HG03196 (cell line): ENCODE measurements around the gene LIFR.
"Not testable (repeated sequence)": the region's sequence is repeated elsewhere in the genome, so short reads cannot be mapped to it uniquely, and the experiment has no call there.

Source experiments
- ATAC-seq: cut with Tn5 transposase; IDR thresholded peaks from one replicate; pipeline ENCODE4 v1.9.1; 2021; ENCODE audit not compliant: unreplicated experiment

Gene LIFR, protein sequence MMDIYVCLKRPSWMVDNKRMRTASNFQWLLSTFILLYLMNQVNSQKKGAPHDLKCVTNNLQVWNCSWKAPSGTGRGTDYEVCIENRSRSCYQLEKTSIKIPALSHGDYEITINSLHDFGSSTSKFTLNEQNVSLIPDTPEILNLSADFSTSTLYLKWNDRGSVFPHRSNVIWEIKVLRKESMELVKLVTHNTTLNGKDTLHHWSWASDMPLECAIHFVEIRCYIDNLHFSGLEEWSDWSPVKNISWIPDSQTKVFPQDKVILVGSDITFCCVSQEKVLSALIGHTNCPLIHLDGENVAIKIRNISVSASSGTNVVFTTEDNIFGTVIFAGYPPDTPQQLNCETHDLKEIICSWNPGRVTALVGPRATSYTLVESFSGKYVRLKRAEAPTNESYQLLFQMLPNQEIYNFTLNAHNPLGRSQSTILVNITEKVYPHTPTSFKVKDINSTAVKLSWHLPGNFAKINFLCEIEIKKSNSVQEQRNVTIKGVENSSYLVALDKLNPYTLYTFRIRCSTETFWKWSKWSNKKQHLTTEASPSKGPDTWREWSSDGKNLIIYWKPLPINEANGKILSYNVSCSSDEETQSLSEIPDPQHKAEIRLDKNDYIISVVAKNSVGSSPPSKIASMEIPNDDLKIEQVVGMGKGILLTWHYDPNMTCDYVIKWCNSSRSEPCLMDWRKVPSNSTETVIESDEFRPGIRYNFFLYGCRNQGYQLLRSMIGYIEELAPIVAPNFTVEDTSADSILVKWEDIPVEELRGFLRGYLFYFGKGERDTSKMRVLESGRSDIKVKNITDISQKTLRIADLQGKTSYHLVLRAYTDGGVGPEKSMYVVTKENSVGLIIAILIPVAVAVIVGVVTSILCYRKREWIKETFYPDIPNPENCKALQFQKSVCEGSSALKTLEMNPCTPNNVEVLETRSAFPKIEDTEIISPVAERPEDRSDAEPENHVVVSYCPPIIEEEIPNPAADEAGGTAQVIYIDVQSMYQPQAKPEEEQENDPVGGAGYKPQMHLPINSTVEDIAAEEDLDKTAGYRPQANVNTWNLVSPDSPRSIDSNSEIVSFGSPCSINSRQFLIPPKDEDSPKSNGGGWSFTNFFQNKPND

DNA sequence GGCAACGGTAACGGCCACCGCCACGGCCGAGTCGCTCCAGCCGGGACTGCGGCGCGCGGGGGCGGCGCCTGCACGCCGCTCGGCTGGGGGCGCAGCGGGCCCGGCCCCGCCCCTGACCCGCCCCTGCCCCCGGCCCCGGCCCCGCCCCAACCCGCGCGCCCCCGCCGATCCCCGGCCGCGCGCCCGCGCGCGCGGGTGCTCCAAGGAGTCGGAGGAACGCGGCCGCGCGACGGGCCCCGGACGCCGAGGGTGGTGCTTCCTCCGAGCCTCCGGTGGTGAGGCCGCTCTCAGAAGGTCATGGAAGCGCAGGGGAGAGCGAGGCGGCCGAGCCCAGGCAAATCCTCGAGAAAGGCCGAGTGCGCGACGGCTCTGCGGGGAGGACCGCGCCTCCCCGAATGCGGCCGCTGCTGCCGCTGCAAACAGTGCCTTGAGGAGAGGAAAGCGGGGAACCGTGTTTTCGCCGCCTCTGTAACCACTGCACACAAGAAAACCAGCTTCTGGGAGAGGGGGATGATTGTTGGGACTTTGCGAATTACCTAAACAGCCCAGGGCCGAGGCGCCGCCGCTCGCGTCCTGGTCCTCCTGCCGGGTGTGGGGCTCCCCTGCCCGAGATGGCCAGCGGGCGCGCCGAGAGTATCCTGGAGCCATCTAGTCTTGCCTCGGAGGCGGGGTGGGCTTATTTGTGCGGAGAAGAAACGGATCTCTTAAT, at the start of gene LIFR:
TSS of gene LIFR (minus strand) at position 48 of the 709 bp plus-strand sequence. CDS start 25,999 bp downstream, outside the sequence.
- no peak for ATAC-seq

DNA sequence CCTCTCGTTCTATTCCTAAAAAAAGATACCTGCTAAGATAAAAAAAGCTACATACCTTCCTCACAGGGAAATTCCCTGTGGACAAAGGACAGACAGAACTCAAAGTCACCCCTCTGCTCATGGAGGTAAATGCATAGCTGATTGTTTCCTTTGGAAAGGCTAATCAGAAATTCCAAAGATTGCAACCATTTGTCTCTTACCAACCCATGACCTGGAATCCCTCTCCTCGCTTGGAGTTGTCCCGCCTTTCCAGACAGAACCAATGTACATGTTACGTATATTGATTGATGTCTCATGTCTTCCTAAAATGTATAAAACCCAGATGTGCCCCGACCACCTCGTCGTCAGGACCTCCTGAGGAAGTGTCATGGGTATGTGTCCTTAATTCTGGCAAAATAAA, 49.2 kb upstream of the LIFR start:
- no peak for ATAC-seq

DNA sequence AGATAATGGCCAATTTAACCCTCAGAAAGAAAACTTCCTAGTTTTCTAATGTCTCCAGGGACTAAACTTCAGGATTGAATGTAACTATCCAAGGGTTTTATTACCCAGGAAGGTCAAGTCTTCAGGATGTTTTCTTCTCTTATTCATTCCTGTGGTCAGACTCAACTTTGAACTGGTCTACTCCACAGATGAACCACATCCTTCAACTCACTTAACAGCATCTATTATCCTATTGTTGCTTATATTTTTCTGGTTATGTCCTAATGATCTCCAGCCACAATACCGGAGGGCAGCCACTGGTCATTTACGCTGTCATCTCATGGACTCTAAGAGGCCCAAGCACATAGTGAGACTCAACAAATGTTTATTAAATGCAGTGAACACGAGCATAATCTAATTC, 47.2 kb upstream of the LIFR start:
- ATAC-seq: no peak

DNA sequence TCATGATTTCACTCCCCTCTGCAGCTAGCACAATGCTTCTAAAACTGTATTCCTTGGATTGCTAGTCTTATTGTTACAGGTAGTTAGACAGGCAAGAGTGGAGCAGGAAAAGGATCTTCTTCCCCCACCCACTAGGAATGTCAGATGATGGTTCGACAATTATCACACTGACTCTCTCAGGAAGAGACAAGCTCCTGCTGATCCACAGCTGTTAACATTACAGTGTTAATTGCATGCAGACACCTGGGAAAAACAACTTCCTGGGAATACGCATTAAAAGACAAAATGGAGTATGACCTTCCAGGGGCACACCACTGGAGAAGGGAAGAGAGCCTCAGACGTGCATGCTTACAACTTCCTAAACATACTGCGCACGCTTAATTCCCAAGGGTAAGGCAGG, 46.2 kb upstream of the LIFR start:
- no peak for ATAC-seq

DNA sequence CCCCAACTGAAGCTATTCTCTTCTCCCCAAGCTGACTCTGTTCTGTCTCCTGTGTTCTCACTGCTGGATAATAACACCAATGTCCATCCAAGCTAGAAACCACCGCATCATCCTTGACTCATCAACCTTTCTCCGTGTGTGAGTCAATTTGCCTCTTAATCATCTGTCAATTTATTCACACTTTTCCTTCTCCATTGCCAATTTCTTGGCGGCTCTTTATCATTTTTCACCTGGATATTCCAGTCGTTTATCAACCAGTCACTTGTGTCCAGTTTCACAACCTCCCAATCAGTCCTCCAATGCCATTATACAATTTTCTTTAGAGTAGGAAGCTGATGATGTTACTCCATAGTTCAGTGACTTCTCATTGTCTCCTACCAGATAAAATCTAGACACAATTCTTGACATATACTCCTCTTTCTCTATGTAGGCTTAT, 45.4 kb upstream of the LIFR start:
- ATAC-seq: no peak

DNA sequence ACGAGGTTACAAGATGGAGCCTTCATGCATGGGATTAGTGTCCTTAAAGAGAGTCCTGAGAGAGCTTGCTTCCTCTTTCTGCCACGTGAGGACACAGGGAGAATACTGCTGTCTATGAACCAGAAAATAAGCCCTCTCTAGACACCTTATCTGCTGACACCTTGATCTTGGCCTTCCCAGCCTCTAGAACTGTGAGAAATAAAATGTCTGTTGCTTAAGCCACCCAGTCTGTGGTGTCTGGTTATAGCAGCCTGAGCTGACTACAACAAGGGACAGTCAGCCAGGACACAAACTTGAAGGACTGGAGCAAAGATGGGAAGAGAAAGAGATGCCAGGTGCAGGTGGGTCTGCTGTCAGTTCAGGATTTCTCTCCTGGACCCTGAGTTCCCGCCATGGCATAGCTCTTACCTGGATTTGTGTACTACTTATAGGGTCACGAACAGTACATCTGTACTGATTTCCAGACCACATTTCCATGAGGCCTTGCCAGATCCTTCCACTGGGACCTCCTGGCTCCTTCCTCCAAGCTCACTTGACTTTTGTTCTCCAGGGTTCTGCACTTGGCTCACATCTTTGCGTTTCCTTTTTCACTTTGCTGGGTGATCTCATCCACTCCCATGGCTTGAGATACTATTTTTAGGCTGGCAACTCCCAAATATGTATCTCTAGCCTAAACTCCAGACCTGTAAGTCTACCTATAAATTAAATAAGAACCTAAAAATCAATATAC, 44.9 kb upstream of the LIFR start:
- ATAC-seq: no peak

DNA sequence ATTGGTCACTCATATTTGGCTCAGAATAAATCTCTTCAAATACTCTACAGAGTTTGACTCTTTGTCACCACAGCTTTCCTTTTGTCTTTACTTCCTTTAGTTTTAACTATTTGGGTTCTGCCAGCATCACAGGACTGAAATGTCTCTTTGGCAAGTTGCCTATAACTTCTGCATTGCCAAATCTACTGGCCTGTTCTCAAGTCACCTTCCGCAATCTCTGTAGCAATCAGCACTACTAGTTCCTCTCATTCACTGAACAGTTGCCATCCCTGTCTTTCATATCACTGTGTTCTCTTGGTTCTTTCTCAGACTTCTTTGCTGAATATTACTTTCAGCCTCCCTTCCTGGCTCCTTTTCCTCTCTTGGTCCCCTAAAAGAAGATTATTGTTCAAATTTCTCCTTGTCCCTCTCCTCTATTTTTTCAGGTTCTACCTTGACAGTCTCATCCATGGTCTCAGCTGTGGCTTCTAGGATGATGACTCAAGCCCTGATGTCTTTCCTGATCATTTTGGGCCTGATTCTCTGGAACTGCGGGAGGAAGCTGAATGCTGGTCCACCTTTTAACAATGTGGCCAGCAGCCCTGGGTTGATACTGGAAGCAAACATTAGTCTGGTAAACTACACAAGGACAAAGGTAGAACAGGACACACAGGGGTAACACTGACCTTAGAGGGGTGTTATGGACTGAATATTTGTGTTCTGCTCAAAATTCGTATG, 44.0 kb upstream of the LIFR start:
- ATAC-seq: no peak

DNA sequence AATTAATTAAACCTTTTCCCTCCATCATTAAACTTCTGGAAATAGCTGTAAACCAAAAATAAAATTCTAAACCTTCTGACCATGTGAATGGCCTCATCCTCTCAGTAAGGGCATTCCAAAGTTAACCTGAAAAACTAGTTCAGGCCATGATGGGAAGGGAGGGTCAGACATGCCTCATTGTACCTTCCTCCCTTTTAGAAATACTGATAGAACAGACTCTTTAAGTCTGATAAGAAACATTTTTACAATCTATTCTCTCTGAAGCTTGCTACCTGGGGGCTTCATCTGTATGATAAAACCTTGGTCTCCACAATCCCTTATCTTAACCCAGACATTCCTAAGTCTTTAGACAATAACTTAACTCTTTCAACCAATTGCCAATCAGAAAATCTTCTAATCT, 43.3 kb upstream of the LIFR start:
- ATAC-seq: not testable (repeated sequence)

DNA sequence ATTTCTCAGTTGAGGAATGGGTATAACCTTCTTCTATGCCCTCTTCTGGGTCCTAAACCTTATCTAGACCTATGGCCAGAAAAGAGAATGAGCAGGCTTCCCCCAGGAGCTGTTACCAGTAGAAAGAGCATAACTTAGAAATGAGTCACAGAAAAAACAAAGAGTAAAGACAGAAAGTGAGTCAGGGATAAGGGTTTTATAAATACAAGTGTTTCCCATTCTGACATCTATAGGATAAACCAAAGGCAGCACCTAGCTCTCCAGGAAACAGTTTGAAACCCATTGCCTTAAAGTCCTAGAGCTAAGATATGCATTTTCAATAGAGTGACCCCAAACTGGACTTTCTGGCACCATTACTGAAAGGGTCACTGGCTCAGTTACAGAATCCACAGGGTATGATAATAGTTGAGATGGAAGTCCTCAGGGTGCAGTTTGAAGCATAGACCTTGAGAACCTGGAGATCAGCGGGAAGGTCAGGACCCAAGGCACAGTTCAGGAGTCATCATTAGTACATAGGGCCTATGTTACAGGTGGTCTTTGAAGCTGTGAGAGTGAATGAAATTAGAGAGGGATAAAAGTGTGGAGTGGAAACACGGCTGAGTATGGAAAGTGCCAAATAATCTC, 42.7 kb upstream of the LIFR start:
- ATAC-seq: no peak

DNA sequence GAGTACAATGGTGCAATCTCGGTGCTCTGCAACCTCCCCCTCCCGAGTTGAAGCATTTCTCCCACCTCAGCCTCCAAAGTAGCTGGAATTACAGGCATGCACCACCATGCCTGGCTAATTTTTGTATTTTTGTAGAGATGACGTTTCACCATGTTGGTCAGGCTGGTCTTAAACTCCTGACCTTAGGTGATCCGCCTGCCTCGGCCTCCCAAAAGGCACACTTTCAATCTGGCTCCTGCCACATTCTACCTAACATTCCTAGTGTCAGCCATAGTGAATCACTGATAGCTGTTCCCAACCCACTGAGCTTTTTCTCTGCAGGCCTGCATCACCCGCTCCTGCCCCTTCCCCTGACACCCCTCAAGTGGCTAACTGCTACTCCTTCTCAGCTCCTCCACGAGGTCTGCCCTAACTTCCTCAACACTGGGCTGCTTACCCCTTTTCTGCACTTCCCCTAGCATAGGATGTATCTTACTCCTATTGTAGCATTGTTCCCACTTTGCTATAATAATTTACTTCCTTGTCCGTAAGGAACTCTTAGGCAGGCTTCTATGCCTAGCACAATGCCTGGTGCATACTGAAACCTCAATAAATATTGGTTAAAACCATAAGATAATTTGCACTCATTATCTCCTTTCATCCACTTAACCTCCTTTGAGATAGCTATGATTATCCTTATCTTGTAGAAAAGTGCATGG, 42.0 kb upstream of the LIFR start:
- no peak for ATAC-seq

DNA sequence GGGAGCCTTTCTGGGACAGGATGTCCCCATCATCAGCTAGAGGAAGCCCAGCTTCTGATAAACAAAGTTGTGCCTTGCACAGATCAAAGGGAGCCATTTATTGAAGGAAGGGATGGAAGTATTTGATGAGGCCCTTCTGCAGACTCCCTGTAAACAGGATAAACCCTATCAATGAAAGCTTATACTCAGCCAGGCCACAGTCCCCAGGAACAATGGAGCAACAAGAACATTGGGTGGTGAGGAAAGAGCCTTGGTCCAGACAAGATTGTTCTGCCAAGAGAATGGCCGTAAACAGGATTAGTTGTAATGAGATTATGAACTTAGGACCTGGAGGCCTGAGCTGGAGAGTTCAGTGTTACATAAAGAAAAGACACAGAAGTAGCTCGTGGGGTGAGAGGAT, 40.5 kb upstream of the LIFR start:
- no peak for ATAC-seq

DNA sequence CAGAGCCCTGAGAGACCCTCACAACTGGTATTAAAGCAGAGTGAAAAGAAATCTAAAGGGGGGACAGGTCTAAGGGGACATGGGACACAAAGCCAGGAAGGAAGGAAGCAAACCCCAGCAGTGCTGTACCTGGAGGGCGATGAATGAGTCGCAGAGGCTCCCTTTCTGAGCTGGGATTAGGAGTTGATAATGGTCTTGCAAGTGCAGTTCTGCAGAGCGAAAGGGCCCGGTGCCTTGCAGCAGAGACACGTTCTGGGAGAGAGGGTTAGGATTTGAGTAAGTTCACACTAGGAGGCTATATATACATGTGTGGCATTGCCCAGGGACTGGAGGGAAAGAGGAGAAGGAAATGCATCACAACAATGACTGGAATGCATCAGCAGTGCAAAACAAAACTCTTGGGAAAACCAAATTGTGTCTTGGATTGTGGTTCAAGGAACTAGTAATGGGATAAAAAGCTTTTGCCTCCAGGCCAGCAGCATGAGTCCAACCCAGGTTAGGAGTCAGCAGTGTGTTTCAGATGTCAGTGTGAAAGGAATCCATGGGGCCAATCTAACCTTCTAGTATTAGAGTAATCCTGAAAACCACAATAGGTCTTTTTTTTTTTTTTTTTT, 38.8 kb upstream of the LIFR start:
- ATAC-seq: no peak

DNA sequence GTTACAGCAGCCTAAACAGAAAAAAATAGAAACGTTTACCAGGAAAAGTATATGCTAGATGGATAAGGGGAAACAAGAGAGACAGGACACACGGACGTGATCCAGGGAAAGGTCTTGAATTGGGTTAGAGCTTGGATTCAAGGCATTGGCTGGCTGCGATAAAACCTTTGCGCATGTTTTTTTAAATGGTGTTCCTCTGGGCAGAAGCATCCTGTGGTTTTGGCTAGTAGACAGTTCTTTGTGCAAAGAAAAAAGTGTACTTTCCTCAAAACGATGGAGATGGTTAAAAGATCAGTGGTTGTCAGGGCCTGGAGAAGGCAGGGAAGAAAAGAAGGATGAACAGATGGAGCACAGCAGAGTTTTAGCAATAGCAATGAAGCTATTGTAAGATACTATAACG, 37.5 kb upstream of the LIFR start:
- no peak for ATAC-seq

DNA sequence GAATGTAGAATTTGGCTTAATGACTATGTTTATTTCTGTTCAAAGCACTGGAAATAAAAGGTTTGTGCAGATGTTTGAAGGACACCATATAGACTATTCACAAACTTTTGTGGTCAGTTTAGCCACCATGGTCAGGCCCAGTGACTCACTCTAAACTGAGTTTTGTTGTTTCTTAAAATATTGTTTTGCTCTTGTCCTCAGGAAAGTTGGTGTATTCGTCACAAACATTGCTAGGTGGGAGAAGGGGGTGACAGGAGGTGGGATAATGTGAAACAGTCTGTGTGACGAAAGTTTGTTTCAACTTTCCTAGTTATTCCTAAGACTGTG, 35.0 kb upstream of the LIFR start:
- no peak for ATAC-seq

DNA sequence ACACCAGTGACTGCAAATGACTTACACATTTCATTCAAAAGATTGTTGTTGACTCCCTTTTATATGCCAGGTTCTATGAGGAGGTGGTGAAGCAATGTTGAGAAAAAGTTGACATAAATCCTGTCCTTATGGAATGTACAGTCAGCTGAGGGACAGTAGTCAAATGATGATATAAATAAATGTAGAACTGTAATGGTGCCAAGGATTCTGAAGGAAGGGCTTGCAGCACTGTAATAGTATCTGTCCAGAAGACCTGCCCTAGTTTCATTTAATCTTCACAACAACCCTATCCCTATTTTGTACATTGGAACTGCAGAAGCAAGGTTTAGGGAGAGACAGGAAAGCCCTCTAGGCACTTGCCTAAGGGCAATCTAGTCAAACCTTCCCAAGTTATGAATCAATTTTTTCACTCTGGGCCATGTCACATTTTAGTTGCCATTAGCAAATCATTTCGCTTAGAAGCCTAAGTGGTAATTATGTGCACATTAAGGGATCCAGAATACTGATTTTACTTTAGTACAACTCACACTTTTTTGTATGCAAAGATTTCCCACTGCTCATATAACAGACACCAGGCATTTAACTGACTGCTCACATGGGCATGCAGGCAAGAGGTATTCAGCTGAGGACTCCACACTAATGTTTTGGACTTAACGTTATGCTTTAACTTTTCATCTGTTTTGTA, 34.5 kb upstream of the LIFR start:
- ATAC-seq: no peak

DNA sequence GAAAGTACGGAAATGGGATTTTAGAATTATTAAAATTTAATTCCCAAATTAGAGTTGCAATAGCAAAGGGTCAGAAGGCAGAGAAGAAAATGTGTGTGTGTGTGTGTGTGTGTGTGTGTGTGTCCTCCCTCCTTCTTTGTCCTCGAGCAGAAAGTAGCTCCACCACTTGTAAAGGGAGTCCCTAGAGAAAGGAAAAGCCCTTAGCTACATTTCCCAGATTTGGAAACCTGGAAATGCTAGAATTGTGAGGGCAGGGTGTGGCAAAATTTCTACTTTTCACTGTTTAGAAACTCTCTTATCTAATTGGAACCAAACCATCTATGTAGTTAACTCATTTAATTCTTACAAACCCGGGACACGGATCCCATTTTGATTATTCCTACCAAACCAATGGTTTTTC, 33.2 kb upstream of the LIFR start:
- no peak for ATAC-seq

DNA sequence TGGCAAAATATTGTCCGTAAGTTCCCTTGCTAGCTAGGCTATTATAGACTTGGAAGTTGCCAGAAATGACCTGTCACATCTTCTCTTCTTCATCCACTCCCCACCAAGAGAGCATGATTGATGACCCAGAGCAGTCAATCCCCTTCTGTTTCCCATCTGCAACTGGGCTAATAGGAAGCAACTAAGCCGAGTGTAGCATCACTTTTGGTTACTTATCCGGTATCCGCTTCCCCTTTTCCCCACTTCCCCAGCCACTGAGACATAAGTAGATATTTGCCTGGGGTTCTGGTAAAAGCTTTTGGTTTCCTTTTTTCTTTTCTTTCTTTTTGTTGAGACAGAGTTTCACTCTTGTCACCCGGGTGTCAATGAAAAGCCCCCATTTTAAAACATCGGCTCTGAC, 29.4 kb upstream of the LIFR start:
- no peak for ATAC-seq

DNA sequence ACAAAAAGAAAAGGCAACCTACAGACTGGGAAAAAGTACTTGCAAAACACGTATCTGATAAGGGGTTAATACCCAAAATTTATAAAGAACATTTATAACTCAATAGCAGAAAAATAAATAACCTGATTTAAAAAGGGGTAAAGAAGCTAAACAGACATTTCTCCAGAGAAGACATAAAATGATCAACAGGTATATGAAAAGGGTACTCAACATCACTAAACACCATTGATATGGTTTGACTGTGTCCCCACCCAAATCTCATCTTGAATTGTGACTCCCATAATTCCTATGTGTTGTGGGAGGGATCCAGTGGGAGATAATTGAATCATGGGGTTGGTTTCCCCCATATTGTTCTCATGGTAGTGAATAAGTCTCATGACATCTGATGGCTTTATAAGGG, 27.1 kb upstream of the LIFR start:
- no peak for ATAC-seq
